ENCODE results near the gene RBM39. TPM values are rescaled to one million over a fixed set of nuclear protein-coding genes. Genes with fewer than 3 reads are reported as not detected.

RBM39 gene
- total RNA-seq, 1 donor from 2014 or later, result 269 TPM

DNA sequence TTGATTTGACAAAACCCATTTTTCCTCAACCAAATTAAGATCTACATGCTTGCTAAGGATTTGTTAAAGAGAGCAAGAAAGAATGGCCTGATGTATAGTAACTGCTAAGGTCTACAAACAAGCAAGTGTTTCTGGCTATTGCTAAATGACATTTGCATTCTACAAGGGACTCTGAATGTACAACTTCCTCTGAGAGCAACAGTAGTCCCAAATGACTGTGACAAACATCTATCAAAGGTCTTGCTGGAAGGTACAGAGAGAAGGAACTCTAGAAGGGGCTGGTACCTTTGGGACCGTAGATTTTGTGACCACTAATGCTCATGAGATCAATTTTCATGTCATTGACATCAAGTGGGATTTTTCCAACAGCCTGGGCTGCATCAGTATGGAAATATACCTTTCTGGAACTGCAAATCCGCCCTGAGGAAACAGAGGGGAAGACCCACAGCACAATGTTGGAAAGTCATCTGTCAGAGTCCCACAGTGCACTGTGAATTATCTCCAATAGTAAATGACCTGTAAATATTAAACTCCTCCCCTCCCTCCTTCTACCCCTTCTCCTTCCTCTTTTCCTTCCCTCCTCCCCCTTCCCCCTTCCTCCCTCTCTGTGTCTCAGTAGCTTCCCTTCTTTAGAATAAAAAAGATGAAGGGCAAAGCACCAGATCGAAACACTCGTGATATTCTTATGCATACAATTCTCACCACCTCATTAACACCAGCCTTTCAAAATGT lies 61.4 kb downstream of the RBM39 start:
- DNase-seq (ENCODE audit: low spot score), result no peak

DNA sequence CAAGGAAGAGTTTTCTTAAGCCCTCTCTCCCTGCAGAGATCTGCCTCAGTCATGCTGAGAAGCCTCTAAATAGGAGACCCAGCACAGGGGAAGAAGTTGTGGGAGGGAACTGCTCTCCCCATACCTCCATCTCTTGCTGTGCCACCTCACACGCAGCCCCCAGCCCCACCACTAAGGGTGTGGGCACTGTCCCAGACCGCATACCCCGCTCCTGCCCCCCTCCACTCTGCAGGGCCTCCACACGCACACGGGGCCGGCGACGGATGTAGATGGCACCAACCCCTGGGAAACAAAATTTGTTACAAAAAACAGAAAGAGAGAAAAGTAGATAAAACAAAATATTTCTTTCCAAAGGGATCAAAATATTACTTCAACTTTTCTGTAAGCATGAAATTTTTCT lies 67.1 kb downstream of the RBM39 start:
- no peak for DNase-seq (ENCODE audit: low spot score)

DNA sequence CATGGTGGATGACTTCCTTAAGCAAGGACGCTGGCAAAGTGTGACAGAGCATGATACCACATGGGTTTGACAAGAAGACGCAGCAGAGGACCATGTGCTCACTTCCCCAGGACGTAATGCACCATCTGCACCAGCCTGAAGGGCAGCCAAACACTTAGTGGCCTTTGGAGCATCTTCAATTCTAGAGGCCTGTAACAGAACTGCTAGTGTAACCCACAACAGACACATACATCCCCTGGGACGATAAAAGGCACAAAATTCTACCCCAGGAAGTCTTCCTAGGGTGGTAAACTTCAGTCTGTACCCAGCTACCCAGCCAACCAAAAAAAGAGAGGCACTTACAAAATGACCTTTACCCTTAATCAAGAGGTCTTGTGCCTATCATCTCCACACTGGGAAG lies 68.2 kb downstream of the RBM39 start:
- no peak for DNase-seq (ENCODE audit: low spot score)

DNA sequence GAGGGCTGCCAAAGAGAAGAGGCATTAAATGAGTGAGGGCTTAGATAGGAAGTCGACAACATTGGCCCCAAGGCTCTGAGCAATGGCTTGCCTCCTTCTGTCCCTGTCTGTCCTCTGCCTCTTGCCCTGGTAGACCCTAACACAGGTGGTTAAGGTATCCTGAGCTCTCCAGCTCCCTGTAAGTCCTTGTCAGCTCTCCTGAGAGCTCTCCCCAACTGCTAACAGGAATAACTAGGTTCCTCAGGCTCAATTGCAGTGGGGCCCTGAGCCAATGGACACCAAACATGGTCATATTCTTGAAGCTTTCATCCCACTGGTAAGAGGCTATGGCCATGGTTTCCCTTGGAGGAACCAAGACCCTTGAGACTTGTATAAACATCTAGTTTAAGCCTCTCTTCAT lies 72.4 kb downstream of the RBM39 start:
- DNase-seq (ENCODE audit: low spot score), result no peak

DNA sequence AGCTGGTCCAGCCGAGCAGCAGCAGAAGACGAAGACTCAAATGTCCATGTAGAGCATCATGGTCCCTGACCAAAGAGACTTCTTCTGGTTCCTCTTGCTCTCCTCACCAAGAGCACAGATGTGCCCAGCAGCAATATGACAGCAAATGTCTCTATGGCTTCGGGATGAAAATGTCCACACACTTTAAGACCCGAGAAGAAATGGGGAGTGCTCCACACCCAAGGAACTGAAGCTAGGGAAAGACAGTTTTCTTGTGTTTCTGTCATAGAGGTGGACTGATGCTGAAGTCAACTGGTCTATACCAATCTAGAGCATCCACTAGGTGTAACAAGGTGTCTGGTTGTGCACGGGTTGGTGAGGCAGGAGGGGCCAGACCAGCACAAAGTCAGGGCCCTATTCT lies 72.8 kb downstream of the RBM39 start:
- no peak for DNase-seq (ENCODE audit: low spot score)

DNA sequence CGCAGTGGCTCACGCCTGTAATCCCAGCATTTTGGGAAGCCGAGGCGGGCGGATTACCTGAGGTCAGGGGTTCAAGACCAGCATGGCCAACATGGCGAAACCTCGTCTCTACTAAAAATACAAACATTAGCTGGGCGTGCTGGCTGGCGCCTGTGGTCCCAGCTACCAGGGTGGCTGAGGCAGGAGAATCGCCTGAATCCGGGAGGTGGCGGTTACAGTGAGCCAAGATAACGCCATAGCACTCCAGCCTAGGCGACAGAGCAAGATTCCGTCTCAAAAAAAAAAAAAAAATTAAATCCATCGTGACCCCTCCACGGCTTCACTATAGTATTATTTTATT lies 76.1 kb downstream of the RBM39 start:
- DNase-seq (ENCODE audit: low spot score), result no peak

DNA sequence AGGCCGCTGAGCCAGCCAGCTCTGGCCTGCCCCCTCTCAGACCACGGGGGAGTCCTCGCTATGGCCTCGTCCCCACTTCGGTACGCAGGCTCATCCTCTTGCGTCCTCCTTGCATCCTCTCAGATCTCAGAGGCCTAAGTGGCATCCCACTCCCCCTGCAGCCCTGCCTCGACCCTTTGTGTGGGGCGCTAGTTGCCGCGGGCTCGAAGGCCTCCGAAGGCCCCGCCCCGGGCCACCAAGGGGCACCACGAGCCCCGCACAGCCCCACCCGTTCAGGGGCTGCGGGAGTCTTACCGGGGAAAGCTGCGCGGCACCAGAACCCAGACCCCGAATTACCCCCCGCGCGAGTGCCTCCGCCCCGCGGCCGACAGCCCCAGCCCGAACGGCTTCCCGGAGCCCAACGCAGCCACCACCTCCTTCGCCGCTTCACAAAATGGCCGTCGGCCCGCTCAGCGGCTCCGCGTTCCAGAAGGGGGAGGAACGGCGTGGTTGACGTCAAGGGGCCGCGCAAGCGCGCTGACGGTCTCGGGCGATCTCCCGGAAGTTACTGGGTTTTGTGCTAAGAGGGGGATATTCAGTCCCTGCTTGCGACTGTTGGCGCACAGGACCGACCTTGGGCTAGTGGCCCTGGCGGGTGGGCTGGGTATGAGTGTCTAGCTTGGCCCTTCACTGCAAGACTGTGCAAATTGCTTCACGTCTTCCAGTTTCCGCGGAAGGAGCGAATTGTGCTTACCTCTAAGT lies 77.4 kb downstream of the RBM39 start, which contains the start of the genes CPNE1 and RBM12:
Gene CPNE1 (minus strand): TSS at position 435 of the 741 bp plus-strand sequence. CDS start 31,977 bp downstream, outside the sequence.
Gene RBM12 (minus strand): TSS at position 435 of the 741 bp plus-strand sequence. CDS start 9,578 bp downstream, outside the sequence.
- peak; percentile 99 for DNase-seq (ENCODE audit: low spot score)

DNA sequence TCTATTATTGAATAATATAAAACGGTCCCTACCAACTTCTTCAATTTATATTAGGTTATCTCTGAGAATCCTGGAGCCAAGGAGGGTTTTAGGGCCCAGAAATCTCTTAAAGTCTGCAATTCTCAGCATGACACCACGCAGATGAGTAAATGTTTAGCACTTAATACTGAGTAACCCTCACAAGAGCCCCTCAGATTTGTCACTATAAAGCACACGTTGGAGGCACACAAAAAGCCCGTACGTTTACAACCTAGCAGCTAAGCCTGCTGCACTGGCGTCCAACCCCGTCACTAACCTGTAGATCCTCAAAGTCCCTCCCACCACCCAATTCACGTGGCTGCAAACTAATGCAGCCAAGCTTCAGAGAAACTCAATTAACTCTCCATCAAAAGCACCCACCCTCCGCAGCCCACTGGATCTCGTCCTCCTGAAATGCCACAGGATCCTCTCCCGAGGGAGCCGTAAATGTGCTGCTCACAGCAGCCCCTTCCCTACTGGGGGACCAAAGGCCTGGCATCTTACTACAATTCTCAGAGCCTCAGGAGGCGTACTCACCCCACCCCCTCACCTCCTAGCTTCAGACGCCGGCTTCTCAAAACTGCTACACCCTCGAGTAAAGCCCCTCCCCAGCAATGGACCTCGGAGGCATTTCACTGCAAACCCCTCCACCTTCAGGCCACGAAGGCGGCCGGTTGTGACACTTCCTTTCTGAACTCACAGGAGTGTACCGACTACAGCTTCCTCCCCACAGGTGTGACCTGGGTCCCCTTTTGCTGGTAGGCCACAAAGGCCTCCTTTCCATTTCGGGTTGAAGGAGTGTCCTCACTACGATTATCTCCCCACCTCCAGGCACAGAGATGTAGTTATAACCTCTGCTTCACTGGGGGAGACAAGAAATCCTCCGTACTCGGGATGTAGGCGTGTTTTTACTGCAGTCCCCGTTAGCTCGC lies 78.3 kb downstream of the RBM39 start:
- no peak for DNase-seq (ENCODE audit: low spot score)

DNA sequence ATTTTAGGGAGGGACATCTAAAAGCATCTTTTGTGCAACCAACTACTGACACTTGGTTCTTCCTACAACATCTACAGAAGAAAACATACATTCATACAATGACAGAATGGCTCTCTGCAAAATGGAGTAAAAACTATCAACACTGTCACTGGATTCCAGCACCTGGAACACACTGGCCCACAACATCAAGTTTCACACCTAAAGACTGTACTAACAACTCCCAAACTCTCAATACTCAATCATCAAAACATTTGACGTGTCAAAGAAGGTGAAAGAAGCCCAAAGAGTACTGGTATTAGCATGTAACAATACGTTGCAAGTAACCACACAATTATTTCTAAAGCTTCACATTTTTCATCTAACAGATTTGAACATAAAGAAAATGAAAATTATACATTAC lies 79.5 kb downstream of the RBM39 start:
- no peak for DNase-seq (ENCODE audit: low spot score)

DNA sequence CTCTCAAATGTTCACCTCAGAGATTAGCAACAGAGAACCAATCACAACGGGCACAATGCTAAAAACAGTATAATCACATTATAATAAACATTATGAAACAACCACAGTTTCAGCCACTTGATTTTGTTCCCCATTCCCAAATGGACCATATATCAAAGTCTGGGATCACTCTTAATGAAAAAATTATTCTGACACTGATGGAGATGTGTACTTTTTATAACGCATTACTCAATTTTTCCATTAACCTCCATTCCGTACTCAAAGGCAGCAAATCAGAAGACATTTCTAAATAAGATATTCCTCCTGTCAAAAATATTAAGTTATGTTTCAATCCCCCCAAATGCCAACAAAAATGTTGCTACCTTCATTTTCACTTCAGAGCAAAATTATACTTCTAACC lies 80.2 kb downstream of the RBM39 start:
- no peak for DNase-seq (ENCODE audit: low spot score)

DNA sequence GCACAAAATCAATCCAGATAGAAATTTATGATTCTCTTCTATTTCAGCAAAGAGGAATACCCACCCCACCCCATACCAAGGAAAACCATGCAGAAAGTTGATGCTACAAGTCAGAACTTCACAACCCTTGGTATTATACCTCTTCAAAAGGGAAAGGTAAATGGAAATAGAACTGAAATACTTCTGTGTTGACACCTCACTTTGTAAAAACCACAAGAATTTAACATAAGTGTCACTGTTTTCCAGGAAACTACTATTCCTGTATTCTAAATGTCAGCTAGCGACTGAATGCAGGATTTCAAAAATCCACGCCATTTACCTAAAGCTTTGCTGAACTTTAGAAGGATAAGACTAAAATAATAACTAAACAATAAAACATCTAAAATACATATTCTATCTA lies 81.0 kb downstream of the RBM39 start:
- no peak for DNase-seq (ENCODE audit: low spot score)

DNA sequence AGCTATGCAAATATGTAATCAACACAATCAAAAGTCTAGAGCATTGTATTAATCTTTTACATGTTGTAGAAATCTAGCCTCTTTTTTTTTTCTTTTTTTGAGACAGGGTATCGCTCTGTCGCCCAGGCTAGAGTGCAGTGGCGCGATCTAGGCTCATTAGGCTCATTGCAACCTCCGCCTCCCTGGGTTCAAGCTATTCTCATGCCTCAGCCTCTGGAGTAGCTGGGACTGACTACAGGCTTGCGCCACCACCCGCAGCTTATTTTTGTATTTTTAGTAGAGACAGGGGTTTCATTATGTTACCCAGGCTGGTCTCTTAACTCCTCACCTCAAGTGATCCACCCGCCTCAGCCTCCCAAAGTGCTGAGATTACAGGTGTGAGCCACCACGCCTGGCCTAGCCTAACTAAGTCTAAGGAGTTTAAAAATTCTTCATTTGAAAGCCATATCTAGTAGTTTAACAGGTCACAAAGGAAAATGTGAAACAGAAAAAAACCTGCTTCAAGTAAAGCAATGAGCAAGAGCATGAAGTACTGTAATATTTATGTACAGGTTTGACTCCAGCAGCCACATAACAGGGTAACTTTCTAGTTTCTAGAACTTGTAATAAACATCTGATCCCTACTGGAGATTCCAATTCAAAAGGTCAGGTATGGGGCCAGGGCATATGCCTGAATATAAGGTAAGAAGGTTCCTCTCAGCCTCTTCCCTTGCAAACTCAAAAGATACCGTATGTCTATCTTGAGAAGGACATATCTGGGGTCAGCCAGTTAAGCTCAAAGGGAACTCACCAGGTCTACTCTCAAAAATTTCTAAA lies 81.7 kb downstream of the RBM39 start:
- DNase-seq (ENCODE audit: low spot score), result no peak

DNA sequence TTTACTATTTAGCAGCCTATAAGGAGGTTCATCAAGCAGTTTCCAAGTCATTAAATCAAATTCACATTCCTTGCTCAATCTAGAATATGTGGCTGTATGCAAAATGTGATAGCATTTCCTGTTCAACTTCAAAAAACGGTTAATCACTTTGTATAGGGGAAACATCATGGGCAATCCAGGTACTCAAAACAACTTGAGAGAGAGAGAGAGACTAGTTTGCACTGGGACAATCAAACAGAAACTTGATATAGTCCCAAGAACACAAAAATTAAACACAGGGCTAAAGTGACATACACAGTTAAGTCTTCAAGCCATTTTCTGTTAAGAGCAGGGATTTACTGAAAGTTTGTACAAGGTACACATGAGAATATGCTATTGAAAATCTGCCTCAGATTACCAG lies 84.8 kb downstream of the RBM39 start:
- DNase-seq (ENCODE audit: low spot score), result no peak

DNA sequence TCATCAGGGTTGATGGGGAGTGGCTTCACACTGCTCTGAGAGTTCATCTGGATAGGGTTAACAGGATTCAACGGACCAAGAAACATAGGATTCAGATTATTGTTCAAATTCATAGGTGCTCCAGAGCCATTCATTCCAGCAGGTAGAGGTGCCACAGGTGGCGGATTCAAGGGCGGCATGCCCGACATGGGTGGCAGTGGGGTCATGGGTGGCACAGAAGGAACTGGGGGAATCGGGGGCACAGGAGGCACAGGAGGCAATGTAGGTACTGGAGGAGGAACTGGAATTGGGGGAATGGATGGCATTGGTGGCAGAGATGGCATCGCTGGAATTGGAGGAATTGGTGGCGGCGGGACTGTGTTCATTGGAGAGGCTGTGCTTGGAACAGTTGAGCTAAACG lies 87.6 kb downstream of the RBM39 start:
- DNase-seq (ENCODE audit: low spot score), result no peak

DNA sequence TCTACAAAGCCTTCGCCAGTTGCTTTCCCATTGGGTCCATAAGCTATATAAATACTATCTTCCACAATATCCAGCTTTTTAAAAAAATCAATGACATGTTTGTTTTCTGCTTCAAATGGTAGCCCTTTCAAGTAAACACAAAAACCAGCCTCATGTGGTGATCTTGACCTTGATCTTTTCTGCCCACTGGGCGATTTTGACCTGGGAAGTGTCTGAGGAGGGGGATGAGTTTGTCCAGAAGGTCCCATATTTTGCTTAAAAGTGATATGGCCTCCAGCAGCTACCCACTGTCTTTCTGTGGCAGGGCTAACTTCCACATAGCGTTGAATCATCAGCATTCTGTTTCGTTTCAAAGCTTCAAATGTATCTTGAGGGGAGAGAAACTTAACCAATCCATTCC lies 88.2 kb downstream of the RBM39 start:
- DNase-seq (ENCODE audit: low spot score), result no peak

Other genes starting within 250 kb of the RBM39 start
- gene C20orf173, start 212.6 kb downstream of the RBM39 start, total RNA-seq, result not detected
- gene ERGIC3, start 200.2 kb downstream of the RBM39 start, total RNA-seq, result 138 TPM
- gene SPAG4, start 126.4 kb downstream of the RBM39 start, total RNA-seq, result 2.2 TPM
- 126 TPM for gene CPNE1, start 77.4 kb downstream of the RBM39 start, total RNA-seq
- gene RBM12, start 77.4 kb downstream of the RBM39 start, total RNA-seq, result 73.4 TPM
- 23.5 TPM for gene NFS1, start 42.9 kb downstream of the RBM39 start, total RNA-seq
- 141 TPM for gene ROMO1, start 42.9 kb downstream of the RBM39 start, total RNA-seq
- gene PHF20, start 29.8 kb upstream of the RBM39 start, total RNA-seq, result 59.8 TPM
- gene SCAND1, start 212.2 kb upstream of the RBM39 start, total RNA-seq, result 66.2 TPM
- gene CNBD2, start 226.3 kb upstream of the RBM39 start, total RNA-seq, result 2.9 TPM